IMR-90 (cell line): ENCODE results near the gene PPARGC1A. TPM values are rescaled to one million over a fixed set of nuclear protein-coding genes. Genes with fewer than 3 reads are reported as not detected.

Source experiments
- ATAC-seq: fragments of 200-7000 bp; cut with Tn5 transposase; 2 replicates; pipeline ENCODE4 v1.9.1; 2020; ENCODE audit warnings: low read depth, mild to moderate bottlenecking, moderate library complexity
- BruUV-seq: library from RNA; stranded (reverse); fragments of 400-500 nt; replicated peaks from 2 replicates; lab custom pipeline; 2021; lab: Mats Ljungman, UMichigan
- CTCF ChIA-PET: fragments of 300-600 bp; formaldehyde crosslinking; extraction: SDS; loops from one replicate; lab custom pipeline; 2021; ENCODE audit warnings: antibody characterized with exemption; lab: Yijun Ruan, JAX
- POLR2A ChIA-PET: fragments of 300-600 bp; sonication (Branson Sonifier 250); formaldehyde crosslinking; loops from one replicate; lab custom pipeline; 2022; ENCODE audit warnings: antibody characterized with exemption; ENCODE audit not compliant: unreplicated experiment; lab: Charles Lee
- DNase-seq: peaks from one replicate; pipeline ENCODE4 v3.0.0; 2013
- H2AFZ ChIP-seq: replicated peaks from 2 replicates; pipeline ENCODE3; 2013; ENCODE audit warnings: low read length, mild to moderate bottlenecking; ENCODE audit not compliant: poor library complexity
- H2AK5ac ChIP-seq: 2 replicates; pipeline ENCODE4 v1.6.1; 2013; ENCODE audit warnings: low read depth, low read length, inconsistent platforms
- H2AK9ac ChIP-seq: replicated peaks from 2 replicates; pipeline ENCODE3; 2013; ENCODE audit warnings: mild to moderate bottlenecking, low read depth, low read length, moderate library complexity; ENCODE audit not compliant: poor library complexity
- H2BK120ac ChIP-seq: 2 replicates; pipeline ENCODE4 v1.6.1; 2013; ENCODE audit warnings: low read depth, low read length, inconsistent platforms
- H2BK15ac ChIP-seq: 3 replicates; pipeline ENCODE4 v1.6.1; 2013; ENCODE audit warnings: low read depth, low read length, inconsistent platforms
- H2BK20ac ChIP-seq: 2 replicates; pipeline ENCODE4 v1.6.1; 2013; ENCODE audit warnings: low read depth, mild to moderate bottlenecking, inconsistent platforms, low read length, moderate library complexity
- H2BK5ac ChIP-seq: 2 replicates; pipeline ENCODE4 v1.6.1; 2013; ENCODE audit warnings: mild to moderate bottlenecking, low read depth, low read length, inconsistent platforms; ENCODE audit not compliant: poor library complexity, severe bottlenecking
- H3K14ac ChIP-seq: replicated peaks from 2 replicates; pipeline ENCODE4 v1.6.1; 2013; ENCODE audit warnings: low read depth, low read length, inconsistent platforms
- H3K18ac ChIP-seq: 2 replicates; pipeline ENCODE4 v1.6.1; 2013; ENCODE audit warnings: low read depth, low read length, control low read depth
- H3K23ac ChIP-seq: 2 replicates; pipeline ENCODE4 v1.6.1; 2013; ENCODE audit warnings: low read depth, low read length, inconsistent platforms
- H3K27ac ChIP-seq: 2 replicates; pipeline ENCODE4 v1.5.1; 2013; ENCODE audit warnings: mild to moderate bottlenecking, control low read depth, low read length; ENCODE audit not compliant: insufficient read depth
- H3K27me3 ChIP-seq: 2 replicates; pipeline ENCODE4 v1.6.1; 2013; ENCODE audit warnings: low read length; ENCODE audit not compliant: control insufficient read depth, insufficient read depth
- H3K36me3 ChIP-seq: 2 replicates; pipeline ENCODE4 v1.6.1; 2013; ENCODE audit warnings: low read length, mixed read lengths; ENCODE audit not compliant: control insufficient read depth, insufficient read depth
- H3K4ac ChIP-seq: 2 replicates; pipeline ENCODE4 v1.6.1; 2013; ENCODE audit warnings: low read depth, low read length, inconsistent platforms
- H3K4me1 ChIP-seq: 2 replicates; pipeline ENCODE4 v1.6.1; 2013; ENCODE audit warnings: low read length, mixed read lengths; ENCODE audit not compliant: control insufficient read depth, insufficient read depth
- H3K4me2 ChIP-seq: 2 replicates; pipeline ENCODE4 v1.6.1; 2013; ENCODE audit warnings: low read depth, mild to moderate bottlenecking, control low read depth, low read length, moderate library complexity
- H3K4me3 ChIP-seq: 2 replicates; pipeline ENCODE4 v1.5.1; 2013; ENCODE audit warnings: low read depth, mild to moderate bottlenecking, control low read depth, low read length, moderate library complexity; ENCODE audit not compliant: insufficient read depth
- H3K56ac ChIP-seq: 2 replicates; pipeline ENCODE4 v1.6.1; 2013; ENCODE audit warnings: low read length, inconsistent platforms; ENCODE audit not compliant: insufficient read depth; ENCODE audit errors: extremely low read depth
- H3K79me1 ChIP-seq, 2 experiments: 2 replicates each; pipeline ENCODE4 v1.6.1; 2013; ENCODE audit warnings: low read length in 2 of 2, inconsistent platforms in 1 of 2, low read depth in 1 of 2
- H3K9ac ChIP-seq: 2 replicates; pipeline ENCODE4 v1.6.1; 2013; ENCODE audit warnings: low read depth, low read length, control low read depth
- H3K9me1 ChIP-seq: 2 replicates; pipeline ENCODE4 v1.6.1; 2013; ENCODE audit warnings: low read length, inconsistent platforms; ENCODE audit not compliant: insufficient read depth
- H3K9me3 ChIP-seq: 2 replicates; pipeline ENCODE4 v1.6.1; 2013; ENCODE audit warnings: low read length; ENCODE audit not compliant: control insufficient read depth, insufficient read depth
- H4K20me1 ChIP-seq: 2 replicates; pipeline ENCODE4 v1.6.1; 2013; ENCODE audit warnings: low read length, inconsistent platforms; ENCODE audit not compliant: insufficient read depth
- H4K5ac ChIP-seq: 2 replicates; pipeline ENCODE4 v1.6.1; 2013; ENCODE audit warnings: mild to moderate bottlenecking, low read depth, low read length, control low read depth
- H4K8ac ChIP-seq, 2 experiments: 2 replicates each; pipeline ENCODE4 v1.6.1; 2013; ENCODE audit warnings: low read depth in 2 of 2, low read length in 2 of 2, control low read depth in 1 of 2, inconsistent platforms in 1 of 2
- H4K91ac ChIP-seq: 2 replicates; pipeline ENCODE4 v1.6.1; 2013; ENCODE audit warnings: low read depth, low read length, inconsistent platforms; ENCODE audit not compliant: insufficient read depth
- CEBPB ChIP-seq: IDR thresholded peaks from 2 replicates; pipeline ENCODE4 v1.6.1; 2012; ENCODE audit warnings: low read depth, low read length, improper control_type of control experiment
- CHD1 ChIP-seq: IDR thresholded peaks from 2 replicates; pipeline ENCODE4 v1.6.1; 2012; ENCODE audit warnings: low read depth, low read length, improper control_type of control experiment
- MAZ ChIP-seq: IDR thresholded peaks from 2 replicates; pipeline ENCODE4 v1.6.1; 2012; ENCODE audit warnings: low read depth, mild to moderate bottlenecking, low read length, improper control_type of control experiment, moderate library complexity, borderline replicate concordance
- MXI1 ChIP-seq: IDR thresholded peaks from 2 replicates; pipeline ENCODE4 v1.6.1; 2012; ENCODE audit warnings: low read depth, mild to moderate bottlenecking, low read length, moderate library complexity, borderline replicate concordance
- RAD21 ChIP-seq: IDR thresholded peaks from 2 replicates; pipeline ENCODE4 v1.6.1; 2012; ENCODE audit warnings: low read length, improper control_type of control experiment
- SMC3 ChIP-seq: fragments of 150-350 bp; IDR thresholded peaks from 2 replicates; pipeline ENCODE4 v1.6.1; 2016; ENCODE audit warnings: low read depth, mild to moderate bottlenecking, antibody characterized with exemption, low read length, moderate library complexity
- WGBS, 2 experiments: methylation state at CpG; one replicate each; pipeline versions ENCODE4 v1.1.5 to v1.1.7; 2013; ENCODE audit warnings: missing lambda C conversion rate in 2 of 2; ENCODE audit not compliant: insufficient read length in 1 of 2; ENCODE audit errors: extremely low coverage in 2 of 2; 5-methylcytosine and 5-hydroxymethylcytosine counted together
- dilution Hi-C: fragments of 300-500 bp; cut with HindIII; formaldehyde crosslinking; loops from one replicate; pipeline ENCODE4 v1.14.3; 2018; ENCODE audit warnings: low sequenced_read_pairs; ENCODE audit not compliant: unreplicated experiment
- in situ Hi-C: fragments of 300-500 bp; cut with MboI; formaldehyde crosslinking; loops from 3 replicates; pipeline ENCODE4 v1.14.3; 2019; ENCODE audit warnings: low sequenced_read_pairs, inconsistent platforms, mixed read lengths
- intact Hi-C: fragments of 100-400 bp; cut with micrococcal nuclease; formaldehyde crosslinking; loops from 2 replicates; pipeline ENCODE4 v1.10.0; 2022
- polyA plus RNA-seq, 3 experiments: library from polyadenylated mRNA; depleted of rRNA; stranded (reverse); fragments of >200 nt; gene quantifications; 2 replicates each; pipeline ENCODE4 v1.2.3, GENCODE V29; 2012; ENCODE audit warnings: low replicate concordance in 1 of 3
- total RNA-seq: library from RNA; depleted of rRNA; stranded (reverse); fragments of >200 nt; gene quantifications from 2 replicates; pipeline ENCODE4 v1.2.3, GENCODE V29; 2012
- TF ChIP-seq, protein P1 (sequence below): conservative IDR thresholded peaks from 2 replicates; pipeline ENCODE4 v1.5.1; 2012; ENCODE audit warnings: mild to moderate bottlenecking, low read depth, low read length, improper control_type of control experiment
- TF ChIP-seq, protein P2 (sequence below): fragments of 150-350 bp; IDR thresholded peaks from 2 replicates; pipeline ENCODE4 v1.6.1; 2016; ENCODE audit warnings: low read depth, mild to moderate bottlenecking, low read length, moderate library complexity, borderline replicate concordance

Gene PPARGC1A
- total and polyA plus RNA-seq, 2 of the 4 experiments (the other 2 are of a cell fraction), result under 0.01 to 0.03 TPM

GRCh38 chr4:23814587-23814986, 75.3 kb downstream of the PPARGC1A start:
- no peak overlapping the region for H2AK9ac ChIP-seq
- H3K36me3 ChIP-seq, result no peaks in the 10 kb centered on the region
- ChIA-PET CTCF (interaction anchor here (1.0 kb wide), 1 partner anchor 11 kb away, joined by 3 read pairs; no protein-coding TSS in a partner anchor), POLR2A (no interaction called here)
- H3K4me3 ChIP-seq, result no peak overlapping the region
- BruUV-seq, result no TSS peak
- no peak overlapping the region for H3K9ac ChIP-seq
- TF ChIP-seq SMC3 (no peak), MAZ (no peak), CHD1 (no peak), CEBPB (no peak), MXI1 (no peak), RAD21 (no peak)
- TF ChIP-seq, protein P1, sequence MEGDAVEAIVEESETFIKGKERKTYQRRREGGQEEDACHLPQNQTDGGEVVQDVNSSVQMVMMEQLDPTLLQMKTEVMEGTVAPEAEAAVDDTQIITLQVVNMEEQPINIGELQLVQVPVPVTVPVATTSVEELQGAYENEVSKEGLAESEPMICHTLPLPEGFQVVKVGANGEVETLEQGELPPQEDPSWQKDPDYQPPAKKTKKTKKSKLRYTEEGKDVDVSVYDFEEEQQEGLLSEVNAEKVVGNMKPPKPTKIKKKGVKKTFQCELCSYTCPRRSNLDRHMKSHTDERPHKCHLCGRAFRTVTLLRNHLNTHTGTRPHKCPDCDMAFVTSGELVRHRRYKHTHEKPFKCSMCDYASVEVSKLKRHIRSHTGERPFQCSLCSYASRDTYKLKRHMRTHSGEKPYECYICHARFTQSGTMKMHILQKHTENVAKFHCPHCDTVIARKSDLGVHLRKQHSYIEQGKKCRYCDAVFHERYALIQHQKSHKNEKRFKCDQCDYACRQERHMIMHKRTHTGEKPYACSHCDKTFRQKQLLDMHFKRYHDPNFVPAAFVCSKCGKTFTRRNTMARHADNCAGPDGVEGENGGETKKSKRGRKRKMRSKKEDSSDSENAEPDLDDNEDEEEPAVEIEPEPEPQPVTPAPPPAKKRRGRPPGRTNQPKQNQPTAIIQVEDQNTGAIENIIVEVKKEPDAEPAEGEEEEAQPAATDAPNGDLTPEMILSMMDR, result no peak
- TF ChIP-seq, protein P2, sequence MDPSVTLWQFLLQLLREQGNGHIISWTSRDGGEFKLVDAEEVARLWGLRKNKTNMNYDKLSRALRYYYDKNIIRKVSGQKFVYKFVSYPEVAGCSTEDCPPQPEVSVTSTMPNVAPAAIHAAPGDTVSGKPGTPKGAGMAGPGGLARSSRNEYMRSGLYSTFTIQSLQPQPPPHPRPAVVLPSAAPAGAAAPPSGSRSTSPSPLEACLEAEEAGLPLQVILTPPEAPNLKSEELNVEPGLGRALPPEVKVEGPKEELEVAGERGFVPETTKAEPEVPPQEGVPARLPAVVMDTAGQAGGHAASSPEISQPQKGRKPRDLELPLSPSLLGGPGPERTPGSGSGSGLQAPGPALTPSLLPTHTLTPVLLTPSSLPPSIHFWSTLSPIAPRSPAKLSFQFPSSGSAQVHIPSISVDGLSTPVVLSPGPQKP, result no peak
- no peaks in the 10 kb centered on the region for H4K20me1 ChIP-seq
- H4K5ac ChIP-seq, result no peak overlapping the region; the same call in 1 of the 2 replicates
- in situ Hi-C loops, result no loop called here
- H4K91ac ChIP-seq, result no peak overlapping the region
- no peaks in the 10 kb centered on the region for H3K9me1 ChIP-seq
- no peaks in the 10 kb centered on the region for H3K27me3 ChIP-seq
- no peak overlapping the region for H3K56ac ChIP-seq
- no peaks in the 10 kb centered on the region for H3K9me3 ChIP-seq
- dilution Hi-C loops, result no loop called here
- H2BK20ac ChIP-seq, result no peak overlapping the region
- peak overlapping the region; percentile 33; the same call in 1 of the 2 replicates for H3K4me2 ChIP-seq
- no peak overlapping the region for H3K4ac ChIP-seq
- DNase-seq, result no peak
- no peak overlapping the region for H2BK120ac ChIP-seq
- H2BK15ac ChIP-seq, result no peak overlapping the region
- no peaks in the 10 kb centered on the region for H3K79me1 ChIP-seq
- no peak overlapping the region for H2AK5ac ChIP-seq
- H3K23ac ChIP-seq, result no peak overlapping the region
- no peak overlapping the region for H3K27ac ChIP-seq
- no peak overlapping the region for H3K14ac ChIP-seq
- H3K18ac ChIP-seq, result peak overlapping the region; percentile 62
- H2AFZ ChIP-seq, result no peak overlapping the region
- intact Hi-C loops, result no loop called here
- H3K4me1 ChIP-seq, result peaks cover 16% of the 10 kb centered on the region
- ATAC-seq, result no peak
- no peak overlapping the region for H2BK5ac ChIP-seq
- no CpG with 5 or more reads among the region's 2 CpGs for WGBS, 2 experiments
- no peak overlapping the region for H4K8ac ChIP-seq
